ENCODE results near the gene ATXN1.

The ATXN1 gene

GRCh38 chr6:16759646-16760515 lies 1.4 kb downstream of the ATXN1 start:
- no peak for TF ChIP-seq CTCF (IDR thresholded peaks at IDR 0.05; ENCODE audit: borderline replicate concordance, insufficient read depth, low read depth, low read length)
- H3K4me3 ChIP-seq (ENCODE audit: low read depth, low read length) = peak overlapping the region; percentile 57

- no peak for TF ChIP-seq CTCF (IDR thresholded peaks at IDR 0.05; ENCODE audit: borderline replicate concordance, insufficient read depth, low read depth, low read length)
- H3K4me3 ChIP-seq (ENCODE audit: low read depth, low read length) = peak overlapping the region; percentile 57
Observed at GRCh38 chr6:16759181-16759645, 2.0 kb downstream of the ATXN1 start.

- H3K4me3 ChIP-seq (ENCODE audit: low read depth, low read length) = no peak overlapping the region
- TF ChIP-seq CTCF (IDR thresholded peaks at IDR 0.05; ENCODE audit: borderline replicate concordance, insufficient read depth, low read depth, low read length) = no peak
Observed at GRCh38 chr6:16758163-16758975, 2.9 kb downstream of the ATXN1 start.

GRCh38 chr6:16757332-16757731 lies 3.9 kb downstream of the ATXN1 start:
- H3K4me3 ChIP-seq (ENCODE audit: low read depth, low read length) = no peak overlapping the region
- TF ChIP-seq CTCF (IDR thresholded peaks at IDR 0.05; ENCODE audit: borderline replicate concordance, insufficient read depth, low read depth, low read length) = no peak

GRCh38 chr6:16756660-16757255 lies 4.5 kb downstream of the ATXN1 start:
- H3K4me3 ChIP-seq (ENCODE audit: low read depth, low read length) = no peak overlapping the region

GRCh38 chr6:16755544-16755943 lies 5.7 kb downstream of the ATXN1 start:
- no peak for TF ChIP-seq CTCF (IDR thresholded peaks at IDR 0.05; ENCODE audit: borderline replicate concordance, insufficient read depth, low read depth, low read length)
- H3K4me3 ChIP-seq (ENCODE audit: low read depth, low read length) = no peak overlapping the region

More at GRCh38 chr6:16756660-16757255, 4.5 kb downstream of the ATXN1 start:
- no peak for TF ChIP-seq CTCF (IDR thresholded peaks at IDR 0.05; ENCODE audit: borderline replicate concordance, insufficient read depth, low read depth, low read length)

Measured in GM12875 (cell line).